K562 (cell line): Measurements from ENCODE around the gene DGCR8. TPM values are rescaled to one million over a fixed set of nuclear protein-coding genes. Genes with fewer than 3 reads are reported as not detected.

Source experiments
- ATAC-seq: fragments of 200-7000 bp; cut with Tn5 transposase; 3 replicates; pipeline ENCODE4 v1.9.1; 2020; ENCODE audit warnings: moderate library complexity
- BruUV-seq: library from RNA; stranded (reverse); fragments of 400-500 nt; replicated peaks from 2 replicates; lab custom pipeline; 2021; lab: Mats Ljungman, UMichigan
- CTCF ChIA-PET: fragments of 300-600 bp; formaldehyde crosslinking; extraction: SDS; loops from one replicate; lab custom pipeline; 2021; ENCODE audit warnings: low intra/inter-chr PET ratio; lab: Yijun Ruan, JAX
- POLR2A ChIA-PET: fragments of 300-600, 350-650 bp; sonication (Branson Sonifier 250); formaldehyde crosslinking; extraction: SDS; loops from one replicate; lab custom pipeline; 2021; ENCODE audit warnings: antibody characterized with exemption, inconsistent platforms; lab: Yijun Ruan, JAX
- DNase-seq, 4 experiments: peaks; one replicate each; pipeline versions ENCODE4 v3.0.0 to v3.0.0-alpha.2; 2011 to 2018; ENCODE audit warnings: low spot score in 3 of 4, mixed read lengths in 3 of 4; ENCODE audit errors: extremely low read depth in 1 of 4
- FAIRE-seq: peaks from 2 replicates; lab custom pipeline; 2011; peaks lifted over from hg19 to GRCh38; lab: Jason Lieb, UNC
- H2AFZ ChIP-seq: 2 replicates; pipeline ENCODE4 v1.6.0; 2011; ENCODE audit warnings: low read depth, low read length, control low read depth, inconsistent platforms
- H3K27ac ChIP-seq: fragments of 200-600 bp; 3 replicates; pipeline ENCODE4 v1.8.0; 2011; ENCODE audit warnings: low read depth, mild to moderate bottlenecking, control low read depth, inconsistent platforms, low read length, moderate library complexity, mixed read lengths; ENCODE audit errors: extremely low read depth
- H3K27me3 ChIP-seq, 2 experiments: fragments of 300-600 bp in 1 of 2; 2 replicates in 1 of 2; 3 replicates in 1 of 2; pipeline versions ENCODE4 v1.6.0 to v1.8.0; 2011; ENCODE audit warnings: inconsistent platforms in 2 of 2, low read length in 2 of 2, mild to moderate bottlenecking in 1 of 2, mixed read lengths in 1 of 2, moderate library complexity in 1 of 2; ENCODE audit not compliant: control insufficient read depth in 2 of 2, insufficient read depth in 2 of 2
- H3K36me3 ChIP-seq: fragments of 300-600 bp; 3 replicates; pipeline ENCODE4 v1.8.0; 2011; ENCODE audit warnings: mild to moderate bottlenecking, low read length, inconsistent platforms; ENCODE audit not compliant: control insufficient read depth, insufficient read depth
- H3K4me1 ChIP-seq, 2 experiments: fragments of 200-600 bp in 1 of 2; replicated peaks in 1 of 2; 2 replicates in 1 of 2; 3 replicates in 1 of 2; pipeline versions ENCODE4 v1.5.1 to v1.8.0; 2011; ENCODE audit warnings: inconsistent platforms in 2 of 2, low read length in 2 of 2, mild to moderate bottlenecking in 1 of 2, mixed read lengths in 1 of 2, moderate library complexity in 1 of 2; ENCODE audit not compliant: control insufficient read depth in 2 of 2, insufficient read depth in 2 of 2
- H3K4me2 ChIP-seq: 2 replicates; pipeline ENCODE4 v1.6.1; 2011; ENCODE audit warnings: low read length, control low read depth, inconsistent platforms, mixed read lengths; ENCODE audit not compliant: insufficient read depth
- H3K4me3 ChIP-seq: fragments of 200-600 bp; sonication (generic), shearing (Covaris generic); 2 replicates; pipeline ENCODE4 v1.5.1; 2016; ENCODE audit warnings: control low read depth, inconsistent platforms
- H3K79me2 ChIP-seq: fragments of 200-600 bp; 3 replicates; pipeline ENCODE4 v1.8.0; 2011; ENCODE audit warnings: low read length, inconsistent platforms; ENCODE audit not compliant: control insufficient read depth, insufficient read depth
- H3K9ac ChIP-seq, 2 experiments: 2 replicates each; pipeline versions ENCODE4 v1.6.0 to v1.6.1; 2011; ENCODE audit warnings: low read depth in 2 of 2, low read length in 2 of 2, control low read depth in 1 of 2, inconsistent platforms in 1 of 2, mild to moderate bottlenecking in 1 of 2, mixed read lengths in 1 of 2; ENCODE audit not compliant: insufficient read depth in 1 of 2
- H3K9me1 ChIP-seq: one replicate; pipeline ENCODE4 v1.6.0; 2011; ENCODE audit warnings: inconsistent platforms, mild to moderate bottlenecking, low read length, moderate library complexity; ENCODE audit not compliant: control insufficient read depth, insufficient read depth
- H3K9me3 ChIP-seq: replicated peaks from 2 replicates; pipeline ENCODE4 v1.5.1; 2011; ENCODE audit warnings: low read depth, low read length, inconsistent platforms; ENCODE audit not compliant: control insufficient read depth, insufficient read depth
- H4K20me1 ChIP-seq: replicated peaks from 2 replicates; pipeline ENCODE4 v1.6.1; 2011; ENCODE audit warnings: low read length, inconsistent platforms, mixed read lengths; ENCODE audit not compliant: control insufficient read depth, insufficient read depth
- ARID1B ChIP-seq: fragments of 450-650 bp; IDR thresholded peaks from 2 replicates; pipeline ENCODE4 v1.6.1; 2016; ENCODE audit warnings: antibody characterized with exemption, mild to moderate bottlenecking, inconsistent platforms
- ELF4 ChIP-seq: fragments of 450-650 bp; formaldehyde crosslinking; IDR thresholded peaks from 2 replicates; pipeline ENCODE4 v1.4.0; 2022; ENCODE audit warnings: missing genetic modification characterization
- HMGXB4 ChIP-seq: sonication (generic); formaldehyde crosslinking; IDR thresholded peaks from 2 replicates; pipeline ENCODE4 v1.8.1; 2023; ENCODE audit warnings: mild to moderate bottlenecking, missing genetic modification reagents
- HNRNPL ChIP-seq: fragments of 200-400 bp; formaldehyde crosslinking; IDR thresholded peaks from 2 replicates; pipeline ENCODE4 v1.6.1; 2017; ENCODE audit warnings: low read depth, mild to moderate bottlenecking, low read length
- KDM4B ChIP-seq, 2 experiments: fragments of 450-650 bp in 1 of 2; sonication (generic) in 1 of 2; IDR thresholded peaks; 2 replicates each; pipeline ENCODE4 v1.6.1; 2016 to 2017; ENCODE audit warnings: borderline replicate concordance in 2 of 2, antibody characterized with exemption in 1 of 2, low read depth in 1 of 2, mild to moderate bottlenecking in 1 of 2
- OTX1 ChIP-seq: fragments of 450-650 bp; formaldehyde crosslinking; IDR thresholded peaks from 2 replicates; pipeline ENCODE4 v1.4.0; 2022; ENCODE audit warnings: mild to moderate bottlenecking
- POLR2A ChIP-seq: fragments of 450-650 bp; conservative IDR thresholded peaks from 2 replicates; pipeline ENCODE4 v1.6.1; 2016
- POLR2G ChIP-seq: fragments of 200-400 bp; formaldehyde crosslinking; IDR thresholded peaks from 2 replicates; pipeline ENCODE4 v1.6.1; 2017; ENCODE audit warnings: low read depth, mild to moderate bottlenecking, antibody characterized with exemption, low read length, moderate library complexity
- RFX5 ChIP-seq: IDR thresholded peaks from 2 replicates; pipeline ENCODE4 v1.6.1; 2011; ENCODE audit warnings: low read depth, mild to moderate bottlenecking, improper control_type of control experiment, low read length
- SRSF1 ChIP-seq: fragments of 200-400 bp; formaldehyde crosslinking; IDR thresholded peaks from 2 replicates; pipeline ENCODE4 v1.6.1; 2017; ENCODE audit warnings: mild to moderate bottlenecking, low read depth, low read length, moderate library complexity
- THAP12 ChIP-seq: fragments of 250-450 bp; sonication (Bioruptor Pico); IDR thresholded peaks from 2 replicates; pipeline ENCODE4 v1.9.0; 2021; ENCODE audit warnings: mild to moderate bottlenecking, inconsistent platforms
- WHSC1 ChIP-seq: IDR thresholded peaks from one replicate; pipeline ENCODE4 v1.6.1; 2012; ENCODE audit warnings: low read length, control low read depth, inconsistent platforms
- ZBTB17 ChIP-seq: fragments of 450-650 bp; formaldehyde crosslinking; IDR thresholded peaks from 2 replicates; pipeline ENCODE4 v1.4.0; 2020; ENCODE audit warnings: mild to moderate bottlenecking
- ZC3H8 ChIP-seq: fragments of 450-650 bp; IDR thresholded peaks from 2 replicates; pipeline ENCODE4 v1.6.1; 2017
- ZNF699 ChIP-seq: fragments of 250-450 bp; sonication (Bioruptor Pico); IDR thresholded peaks from 2 replicates; pipeline ENCODE4 v1.8.0; 2021; ENCODE audit warnings: mild to moderate bottlenecking, moderate library complexity; ENCODE audit not compliant: insufficient replicate concordance
- ZZZ3 ChIP-seq: fragments of 450-650 bp; IDR thresholded peaks from 2 replicates; pipeline ENCODE4 v1.6.1; 2016; ENCODE audit warnings: antibody characterized with exemption, mild to moderate bottlenecking, moderate library complexity
- WGBS: fragments of 100-300 bp; shearing (Covaris generic); methylation state at CpG from one replicate; pipeline ENCODE4 v1.1.6; 2016; ENCODE audit warnings: low coverage, mixed read lengths; ENCODE audit not compliant: insufficient coverage; ENCODE audit errors: missing lambda C conversion rate; 5-methylcytosine and 5-hydroxymethylcytosine counted together
- in situ Hi-C: fragments of 300-500 bp; cut with MboI; formaldehyde crosslinking; loops from 4 replicates; pipeline ENCODE4 v1.15.0; 2018; ENCODE audit warnings: inconsistent platforms, mixed read lengths
- intact Hi-C: fragments of 100-400 bp; cut with micrococcal nuclease; formaldehyde crosslinking; loops from 2 replicates; pipeline ENCODE4 v1.14.2; 2022
- polyA plus RNA-seq, 8 experiments: library from polyadenylated mRNA; depleted of rRNA in 4 of 8; stranded (reverse) in 5 of 8; unstranded in 3 of 8; fragments of >200 nt; fragmentation: Nextera tagmentation in 2 of 8; fragmentation: Illumina TruSeq in 1 of 8; extraction: Ambion mirVana in 2 of 8; extraction: Trizol in 1 of 8; gene quantifications; 2 replicates each; pipeline versions ENCODE4 v1.2.1 to v1.2.3, GENCODE V29; 2011 to 2014; ENCODE audit warnings: inconsistent platforms in 1 of 8, missing spikeins in 1 of 8
- total RNA-seq, 7 experiments: library from RNA; depleted of rRNA in 6 of 7; stranded (reverse); fragments of >200 nt in 6 of 7; fragmentation: Illumina TruSeq in 2 of 7; extraction: Trizol in 2 of 7; gene quantifications; 2 replicates each; pipeline versions ENCODE4 v1.2.1 to v1.2.3, GENCODE V29; 2011 to 2021; ENCODE audit warnings: low replicate concordance in 1 of 7
- TF ChIP-seq, protein P1 (sequence below): fragments of 450-650 bp; IDR thresholded peaks from 2 replicates; pipeline ENCODE4 v1.6.1; 2016; ENCODE audit warnings: missing biosample characterization, missing genetic modification characterization

Gene DGCR8
- total and polyA plus RNA-seq, 9 of the 15 experiments (the other 6 are each of a cell fraction or from before 2014, with no cell fraction given), result 5.9 to 144 (median 80.1) TPM

DNA sequence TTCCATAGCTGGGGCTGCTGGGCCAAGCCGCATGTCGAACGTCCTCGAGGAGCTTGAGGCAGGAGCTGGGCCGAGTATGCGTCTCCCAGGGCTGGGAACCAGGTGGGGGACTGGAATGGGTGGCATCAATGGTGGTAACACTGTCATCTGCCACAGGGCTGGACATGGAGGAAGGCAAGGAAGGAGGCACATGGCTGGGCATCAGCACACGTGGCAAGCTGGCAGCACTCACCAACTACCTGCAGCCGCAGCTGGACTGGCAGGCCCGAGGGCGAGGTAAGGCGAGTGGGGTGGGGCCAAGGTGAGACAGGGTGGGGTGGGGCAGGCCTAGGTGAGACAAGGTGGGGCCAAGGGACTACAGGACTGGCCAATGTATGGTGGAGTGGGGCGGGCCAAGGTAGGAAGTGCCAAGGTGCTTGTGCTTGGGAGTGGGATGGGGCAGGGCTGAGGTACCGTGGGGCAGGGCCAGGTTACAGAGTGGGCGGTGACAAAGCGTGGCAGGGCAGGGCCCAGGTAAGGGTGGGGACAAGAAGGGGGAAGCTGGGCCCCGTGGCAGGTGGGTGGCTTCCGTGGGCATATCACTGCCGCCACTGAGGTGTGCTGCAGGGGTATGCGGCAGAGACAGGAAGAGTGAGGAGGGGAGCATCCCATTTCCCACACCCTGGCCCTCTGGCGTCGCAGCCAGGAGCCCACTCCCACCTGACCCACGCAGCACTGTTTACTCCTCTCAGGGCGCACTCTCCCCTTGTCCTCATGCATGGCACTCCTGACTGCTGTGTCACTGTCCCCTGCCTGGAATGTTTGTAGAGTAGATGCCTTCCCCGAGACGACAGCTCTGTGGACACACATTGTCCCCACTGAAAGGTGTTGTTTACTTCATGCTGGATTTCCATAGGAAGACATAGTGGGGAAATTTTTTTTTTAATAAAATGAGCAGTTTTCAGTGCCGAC is 27.5 kb upstream of the DGCR8 start:
- WGBS, result 90% methylated on average over 26 of the region's 26 CpGs
- no peaks in the 10 kb centered on the region for H3K27me3 ChIP-seq
- DNase-seq (no peak), ATAC-seq (no peak), FAIRE-seq (no peak)
- peaks cover 8% of the 10 kb centered on the region for H3K9me1 ChIP-seq
- H2AFZ ChIP-seq, result no peak overlapping the region
- H3K9me3 ChIP-seq, result peaks cover 10% of the 10 kb centered on the region
- H3K4me2 ChIP-seq, result no peak overlapping the region
- no TSS peak for BruUV-seq
- CTCF ChIA-PET, result no interaction called here
- intact Hi-C loops (no loop called here), in situ Hi-C loops (no loop called here)
- H4K20me1 ChIP-seq, result peaks cover 2% of the 10 kb centered on the region; the same call in 1 of the 2 replicates
- H3K4me3 ChIP-seq, result no peak overlapping the region
- no peak overlapping the region for H3K27ac ChIP-seq
- H3K36me3 ChIP-seq, result peaks cover 88% of the 10 kb centered on the region
- H3K4me1 ChIP-seq, result peaks cover 2 to 47% of the 10 kb centered on the region in 2 experiments
- POLR2A ChIA-PET, result interaction anchor here (0.6 to 3.3 kb wide), 10 partner anchors 9 to 1719 kb away, joined by 3 to 10 read pairs (median 5); no protein-coding TSS in a partner anchor
- peak overlapping the region in 1 of 2 experiments; percentile 73; a peak in 2 of 4 replicates for H3K9ac ChIP-seq
- H3K79me2 ChIP-seq, result no peaks in the 10 kb centered on the region
- TF ChIP-seq HNRNPL (0 out of 2 replicates have a peak, but pooled peaks have one; percentile 19), HMGXB4 (CRISPR knock-in tag) (0 out of 2 replicates have a peak, but pooled peaks have one; percentile 35), ELF4 (peak; percentile 50; the same call in 1 of the 2 replicates), ZC3H8 (no peak), ZNF699 (CRISPR knock-in tag) (peak; percentile 65), POLR2G (peak; percentile 60), SRSF1 (no peak), POLR2A (peak; percentile 3; the same call in 1 of the 2 replicates), RFX5 (no peak), ZBTB17 (CRISPR knock-in tag) (peak; percentile 46; the same call in 1 of the 2 replicates), OTX1 (0 out of 2 replicates have a peak, but pooled peaks have one; percentile 29), KDM4B (IDR thresholded peaks at IDR 0.05; ENCODE audit: borderline replicate concordance in 2 of 2, low read depth in 1 of 2) (no peak), THAP12 (peak; percentile 91), ZZZ3 (no peak), ARID1B (no peak), WHSC1 (peak; percentile 99)
- TF ChIP-seq, protein P1, sequence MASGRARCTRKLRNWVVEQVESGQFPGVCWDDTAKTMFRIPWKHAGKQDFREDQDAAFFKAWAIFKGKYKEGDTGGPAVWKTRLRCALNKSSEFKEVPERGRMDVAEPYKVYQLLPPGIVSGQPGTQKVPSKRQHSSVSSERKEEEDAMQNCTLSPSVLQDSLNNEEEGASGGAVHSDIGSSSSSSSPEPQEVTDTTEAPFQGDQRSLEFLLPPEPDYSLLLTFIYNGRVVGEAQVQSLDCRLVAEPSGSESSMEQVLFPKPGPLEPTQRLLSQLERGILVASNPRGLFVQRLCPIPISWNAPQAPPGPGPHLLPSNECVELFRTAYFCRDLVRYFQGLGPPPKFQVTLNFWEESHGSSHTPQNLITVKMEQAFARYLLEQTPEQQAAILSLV, result no peak
